Measurements from ENCODE around the gene FIZ1. TPM values are rescaled to one million over a fixed set of nuclear protein-coding genes. Genes with fewer than 3 reads are reported as not detected.
A peak's percentile ranks its signal among the peaks of the same experiment; 100 is the strongest.

The FIZ1 gene
- total and polyA plus RNA-seq, 2 of the 4 experiments (the other 2 are of a cell fraction) = 1.3 to 5.9 TPM

DNA sequence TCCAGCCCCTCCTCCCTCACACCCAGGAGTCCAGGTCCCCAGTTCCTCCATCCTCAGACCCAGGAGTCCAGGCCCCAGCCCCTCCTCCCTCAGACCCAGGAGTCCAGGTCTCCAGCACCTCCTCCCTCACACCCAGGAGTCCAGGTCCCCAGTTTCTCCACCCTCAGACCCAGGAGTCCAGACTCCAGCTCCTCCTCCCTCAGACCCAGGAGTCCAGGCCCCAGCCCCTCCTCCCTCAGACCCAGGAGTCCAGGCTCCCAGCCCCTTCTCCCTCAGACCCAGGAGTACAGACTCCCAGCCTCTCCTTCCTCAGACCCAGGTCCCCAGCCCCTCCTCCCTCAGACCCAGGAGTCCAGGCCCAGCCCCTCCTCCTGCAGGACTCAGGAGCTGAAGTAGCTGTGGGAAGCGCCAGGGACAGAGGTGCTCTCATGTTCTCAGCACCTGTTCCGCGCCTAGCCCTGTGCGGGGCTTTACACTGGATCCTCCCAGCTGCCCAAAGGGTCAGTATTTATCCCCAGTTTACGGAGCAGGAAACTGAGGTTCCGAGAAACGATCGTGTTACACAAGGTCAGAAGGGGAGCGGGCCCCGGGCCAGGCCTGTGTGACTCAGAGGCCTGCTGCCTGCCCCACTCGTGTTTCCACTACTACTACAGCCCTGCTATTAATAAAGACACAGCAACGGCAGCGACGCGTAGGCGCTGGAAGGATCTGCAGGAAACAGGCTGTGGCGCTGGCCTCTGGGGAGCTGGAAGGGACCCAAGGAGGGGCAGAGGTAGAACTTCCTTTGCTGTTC lies 52.3 kb downstream of the FIZ1 start:
- H2BK5ac ChIP-seq (ENCODE audit: low read depth, low read length, poor library complexity, severe bottlenecking) = peak overlapping the region; percentile 80
- dilution Hi-C loops (cut with HindIII; ENCODE audit: low sequenced_read_pairs, unreplicated experiment) = no loop called here
- POLR2A ChIA-PET (ENCODE audit: unreplicated experiment) = no interaction called here
- H3K4me3 ChIP-seq (ENCODE audit: insufficient read depth, low read depth, low read length) = no peak overlapping the region
- H4K20me1 ChIP-seq (ENCODE audit: insufficient read depth, low read length) = no peaks in the 10 kb centered on the region
- H2AFZ ChIP-seq (replicated peaks; ENCODE audit: low read length, poor library complexity) = peak overlapping the region; percentile 82
- H3K36me3 ChIP-seq (ENCODE audit: control insufficient read depth, insufficient read depth, low read length) = no peaks in the 10 kb centered on the region
- ATAC-seq (ENCODE audit: low read depth) (peak; percentile 12), DNase-seq (peak; percentile 84)
- H3K4me1 ChIP-seq (ENCODE audit: control insufficient read depth, insufficient read depth, low read length) = peaks cover 26% of the 10 kb centered on the region
- CTCF ChIA-PET = interaction anchor here (1.2 kb wide), 1 partner anchor 30 kb away, joined by 3 read pairs; no protein-coding TSS in a partner anchor
- WGBS, 2 experiments (ENCODE audit: extremely low coverage in 2 of 2, insufficient read length in 1 of 2) = 48% methylated on average over 3 of the region's 17 CpGs; no CpG with 5 or more reads in 1 of the 2 experiments
- H3K4ac ChIP-seq (ENCODE audit: low read depth, low read length) = peak overlapping the region; percentile 76
- H3K23ac ChIP-seq (ENCODE audit: low read depth, low read length) = peak overlapping the region; percentile 72; the same call in 1 of the 2 replicates
- H4K91ac ChIP-seq (ENCODE audit: insufficient read depth, low read depth, low read length) = peak overlapping the region; percentile 70
- intact Hi-C loops (cut with micrococcal nuclease) = no loop called here
- H3K56ac ChIP-seq (ENCODE audit: extremely low read depth, insufficient read depth, low read length) = no peak overlapping the region
- no peaks in the 10 kb centered on the region for H3K79me1 ChIP-seq (ENCODE audit: low read depth in 1 of 2, low read length in 2 of 2)
- H3K4me2 ChIP-seq (ENCODE audit: low read depth, low read length) = 0 out of 2 replicates have a peak overlapping the region, but pooled peaks have one; percentile 21
- peak overlapping the region; percentile 85 for H3K14ac ChIP-seq (replicated peaks; ENCODE audit: low read depth, low read length)
- H2BK15ac ChIP-seq (ENCODE audit: low read depth, low read length) = peak overlapping the region; percentile 96; the same call in 2 of the 3 replicates
- TF ChIP-seq MAFK (IDR thresholded peaks at IDR 0.05; ENCODE audit: low read depth, low read length) = no peak
- TF ChIP-seq RAD21 (IDR thresholded peaks at IDR 0.05; ENCODE audit: low read length) = 0 out of 2 replicates have a peak, but pooled peaks have one; percentile 3
- no peak for TF ChIP-seq NFE2L2 (IDR thresholded peaks at IDR 0.05; ENCODE audit: low read depth, low read length)
- peak; percentile 54; the same call in 1 of the 2 replicates for TF ChIP-seq FOS (IDR thresholded peaks at IDR 0.05; ENCODE audit: low read depth, low read length)
- TF ChIP-seq RCOR1 (IDR thresholded peaks at IDR 0.05; ENCODE audit: insufficient replicate concordance, low read length) = peak; percentile 36
- H4K8ac ChIP-seq (ENCODE audit: low read depth in 2 of 2, low read length in 2 of 2) = peak overlapping the region; percentile 15 to 47
- H2BK120ac ChIP-seq (ENCODE audit: low read depth, low read length) = peak overlapping the region; percentile 80
- peak overlapping the region; percentile 83 for H2BK20ac ChIP-seq (ENCODE audit: low read depth, low read length)
- peak overlapping the region; percentile 93 for H2AK5ac ChIP-seq (ENCODE audit: low read depth, low read length)
- peak overlapping the region; percentile 76 for H4K5ac ChIP-seq (ENCODE audit: low read depth, low read length)
- H3K9me1 ChIP-seq (ENCODE audit: insufficient read depth, low read length) = peaks cover 9% of the 10 kb centered on the region; the same call in 1 of the 2 replicates
- in situ Hi-C loops (cut with MboI; ENCODE audit: low sequenced_read_pairs) = no loop called here
- no peak overlapping the region for H3K9ac ChIP-seq (ENCODE audit: low read depth, low read length)
- H3K27me3 ChIP-seq (ENCODE audit: control insufficient read depth, insufficient read depth, low read length) = no peaks in the 10 kb centered on the region
- BruUV-seq (replicated peaks) = no TSS peak
- peak overlapping the region; percentile 67 for H2AK9ac ChIP-seq (replicated peaks; ENCODE audit: low read depth, low read length, poor library complexity)
- H3K27ac ChIP-seq (ENCODE audit: insufficient read depth, low read length) = peak overlapping the region; percentile 48; the same call in 1 of the 2 replicates
- H3K9me3 ChIP-seq (ENCODE audit: control insufficient read depth, insufficient read depth, low read length) = no peaks in the 10 kb centered on the region; the same call in 1 of the 2 replicates
- peak overlapping the region; percentile 43 for H3K18ac ChIP-seq (ENCODE audit: low read depth, low read length)
